ENCODE measurements around the gene RAPGEF3. TPM values are rescaled to one million over a fixed set of nuclear protein-coding genes. Genes with fewer than 3 reads are reported as not detected.

Gene RAPGEF3
- total and polyA plus RNA-seq, 9 of the 15 experiments (the other 6 are each of a cell fraction or from before 2014, with no cell fraction given) = 0.03 to 0.78 (median 0.37) TPM; not detected in 1

DNA sequence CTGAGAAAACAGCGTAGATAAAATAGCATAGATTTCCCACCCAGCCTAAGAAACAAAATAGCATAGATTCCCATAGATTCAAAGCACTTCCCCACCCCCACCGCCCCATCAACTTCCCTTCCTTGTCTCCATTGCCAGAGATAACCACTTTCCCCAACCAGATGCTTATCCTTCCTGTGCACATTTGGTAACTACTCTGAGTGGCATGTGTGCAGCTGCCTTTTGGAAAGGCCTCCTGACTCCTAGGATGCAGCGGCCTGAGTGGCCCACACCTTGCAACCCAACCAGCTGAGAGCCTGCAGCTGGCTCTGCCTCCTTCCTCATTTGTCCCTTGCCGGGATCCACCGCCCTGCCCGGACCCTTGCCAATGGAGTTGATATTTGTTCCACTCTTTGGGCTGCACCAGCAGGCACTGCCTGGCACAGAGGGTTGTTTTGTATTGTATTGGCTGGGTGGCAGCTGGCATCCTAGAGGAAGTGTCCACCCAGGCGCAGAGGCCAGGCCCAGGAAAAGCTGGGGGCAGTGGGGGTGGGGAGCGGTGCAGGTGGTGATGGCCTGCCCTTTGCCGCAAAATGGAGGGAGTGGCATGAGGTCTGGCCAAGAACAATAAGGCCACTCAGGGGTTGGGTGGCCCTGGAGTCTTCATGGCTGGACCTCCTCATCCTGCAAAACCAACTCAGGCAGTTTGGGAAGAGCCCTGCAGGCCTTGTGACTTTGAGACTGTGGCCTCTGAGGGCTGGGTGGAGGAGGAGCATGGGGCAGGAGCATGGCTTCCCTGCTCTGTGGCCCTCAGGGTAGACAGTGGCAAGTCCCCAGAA is 19.3 kb upstream of the RAPGEF3 start (continued):
- no peak for TF ChIP-seq TOE1 (IDR thresholded peaks at IDR 0.05; ENCODE audit: borderline replicate concordance)
- TF ChIP-seq TOE1 (CRISPR knock-in tag; IDR thresholded peaks at IDR 0.05; ENCODE audit: borderline replicate concordance, low read depth) = no peak
- no peak for TF ChIP-seq PCBP1 (IDR thresholded peaks at IDR 0.05; ENCODE audit: low read depth, low read length, poor library complexity, severe bottlenecking)
- TF ChIP-seq MYNN (IDR thresholded peaks at IDR 0.05) = peak; percentile 73; the same call in 1 of the 2 replicates
- TF ChIP-seq MYNN (CRISPR knock-in tag; IDR thresholded peaks at IDR 0.05) = no peak
- peak; percentile 38; the same call in 1 of the 2 replicates for TF ChIP-seq ATF7 (IDR thresholded peaks at IDR 0.05)
- TF ChIP-seq POU5F1 (IDR thresholded peaks at IDR 0.05; ENCODE audit: borderline replicate concordance, low read depth, low read length, partially characterized antibody) = no peak
- TF ChIP-seq CCNT2 (IDR thresholded peaks at IDR 0.05; ENCODE audit: borderline replicate concordance, extremely low read depth, insufficient read length, low read depth, low read length) = no peak
- peak; percentile 75 for TF ChIP-seq FOXM1 (IDR thresholded peaks at IDR 0.05; ENCODE audit: low read depth)
- no peak for TF ChIP-seq FOXM1 (CRISPR knock-in tag; IDR thresholded peaks at IDR 0.05; ENCODE audit: low read depth)
- TF ChIP-seq NCOA2 (IDR thresholded peaks at IDR 0.05; ENCODE audit: partially characterized antibody in 2 of 2) = no peak
- no peak for TF ChIP-seq HNRNPH1 (optimal IDR thresholded peaks at IDR 0.05; ENCODE audit: low read depth, low read length)
- no peak for TF ChIP-seq U2AF2 (optimal IDR thresholded peaks at IDR 0.05; ENCODE audit: low read depth, low read length)
- TF ChIP-seq TBP (optimal IDR thresholded peaks at IDR 0.05; ENCODE audit: low read depth, low read length) = no peak
- TF ChIP-seq MEF2A (IDR thresholded peaks at IDR 0.05; ENCODE audit: control insufficient read depth, low read depth, low read length) = no peak
- TF ChIP-seq RNF2 (IDR thresholded peaks at IDR 0.05) = peak; percentile 78
- no peak for TF ChIP-seq TRIM28 (IDR thresholded peaks at IDR 0.05)
- peak; percentile 73 for TF ChIP-seq ZNF766 (CRISPR knock-in tag; conservative IDR thresholded peaks at IDR 0.05)
- TF ChIP-seq, protein P1, sequence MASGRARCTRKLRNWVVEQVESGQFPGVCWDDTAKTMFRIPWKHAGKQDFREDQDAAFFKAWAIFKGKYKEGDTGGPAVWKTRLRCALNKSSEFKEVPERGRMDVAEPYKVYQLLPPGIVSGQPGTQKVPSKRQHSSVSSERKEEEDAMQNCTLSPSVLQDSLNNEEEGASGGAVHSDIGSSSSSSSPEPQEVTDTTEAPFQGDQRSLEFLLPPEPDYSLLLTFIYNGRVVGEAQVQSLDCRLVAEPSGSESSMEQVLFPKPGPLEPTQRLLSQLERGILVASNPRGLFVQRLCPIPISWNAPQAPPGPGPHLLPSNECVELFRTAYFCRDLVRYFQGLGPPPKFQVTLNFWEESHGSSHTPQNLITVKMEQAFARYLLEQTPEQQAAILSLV (tag; IDR thresholded peaks at IDR 0.05) = no peak
- TF ChIP-seq THRAP3 (IDR thresholded peaks at IDR 0.05; ENCODE audit: borderline replicate concordance) = no peak
- peak; percentile 73; the same call in 1 of the 2 replicates for TF ChIP-seq PHB2 (IDR thresholded peaks at IDR 0.05; ENCODE audit: low read depth)
- no peak for TF ChIP-seq WHSC1 (IDR thresholded peaks at IDR 0.05; ENCODE audit: low read length)
- no peak for TF ChIP-seq MAFG (tag; conservative IDR thresholded peaks at IDR 0.05)
- no peak for TF ChIP-seq ZNF695 (CRISPR knock-in tag; IDR thresholded peaks at IDR 0.05)
- no peak for TF ChIP-seq ZNF124 (CRISPR knock-in tag; IDR thresholded peaks at IDR 0.05)
- peak; percentile 80; the same call in 1 of the 2 replicates for TF ChIP-seq ZBTB1 (CRISPR knock-in tag; IDR thresholded peaks at IDR 0.05; ENCODE audit: borderline replicate concordance, low read depth)
- TF ChIP-seq, protein P2, sequence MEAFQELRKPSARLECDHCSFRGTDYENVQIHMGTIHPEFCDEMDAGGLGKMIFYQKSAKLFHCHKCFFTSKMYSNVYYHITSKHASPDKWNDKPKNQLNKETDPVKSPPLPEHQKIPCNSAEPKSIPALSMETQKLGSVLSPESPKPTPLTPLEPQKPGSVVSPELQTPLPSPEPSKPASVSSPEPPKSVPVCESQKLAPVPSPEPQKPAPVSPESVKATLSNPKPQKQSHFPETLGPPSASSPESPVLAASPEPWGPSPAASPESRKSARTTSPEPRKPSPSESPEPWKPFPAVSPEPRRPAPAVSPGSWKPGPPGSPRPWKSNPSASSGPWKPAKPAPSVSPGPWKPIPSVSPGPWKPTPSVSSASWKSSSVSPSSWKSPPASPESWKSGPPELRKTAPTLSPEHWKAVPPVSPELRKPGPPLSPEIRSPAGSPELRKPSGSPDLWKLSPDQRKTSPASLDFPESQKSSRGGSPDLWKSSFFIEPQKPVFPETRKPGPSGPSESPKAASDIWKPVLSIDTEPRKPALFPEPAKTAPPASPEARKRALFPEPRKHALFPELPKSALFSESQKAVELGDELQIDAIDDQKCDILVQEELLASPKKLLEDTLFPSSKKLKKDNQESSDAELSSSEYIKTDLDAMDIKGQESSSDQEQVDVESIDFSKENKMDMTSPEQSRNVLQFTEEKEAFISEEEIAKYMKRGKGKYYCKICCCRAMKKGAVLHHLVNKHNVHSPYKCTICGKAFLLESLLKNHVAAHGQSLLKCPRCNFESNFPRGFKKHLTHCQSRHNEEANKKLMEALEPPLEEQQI (IDR thresholded peaks at IDR 0.05) = no peak
- TF ChIP-seq ZNF551 (CRISPR knock-in tag; IDR thresholded peaks at IDR 0.05) = no peak
